NCI-H526 (cell line): ENCODE measurements around the gene LGR4.
A peak's percentile ranks its signal among the peaks of the same experiment; 100 is the strongest.

ENCODE experiments used
- DNase-seq, 2 experiments: peaks; one replicate each; lab custom pipeline; 2025; lab: John Stamatoyannopoulos, UW

The LGR4 gene

DNA sequence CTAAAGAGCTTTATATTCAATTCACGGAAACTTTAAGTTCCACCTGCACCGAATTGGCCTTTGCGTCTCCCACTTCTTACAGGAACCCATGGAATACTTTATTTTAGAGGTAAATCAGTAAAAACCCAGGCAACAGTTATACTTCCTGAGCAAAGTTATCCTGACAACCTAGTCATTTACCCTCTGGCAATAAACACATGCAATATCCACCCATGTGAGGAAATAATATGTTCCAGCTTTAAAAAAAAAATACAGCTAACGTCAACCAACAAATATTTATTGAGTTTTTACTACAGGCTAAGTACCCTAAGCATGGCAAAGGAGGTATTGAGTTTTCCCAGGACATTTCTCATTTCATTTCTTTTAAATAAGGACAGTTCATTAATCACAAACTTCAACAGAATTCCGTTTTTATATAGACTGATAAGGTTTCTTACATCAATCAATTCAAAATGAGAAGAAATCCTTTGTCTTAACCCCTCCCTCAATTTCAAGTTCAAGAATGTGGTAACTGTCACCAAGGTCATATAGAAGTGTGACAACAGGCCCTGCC is 71.2 kb downstream of the LGR4 start:
- DNase-seq = no peak

DNA sequence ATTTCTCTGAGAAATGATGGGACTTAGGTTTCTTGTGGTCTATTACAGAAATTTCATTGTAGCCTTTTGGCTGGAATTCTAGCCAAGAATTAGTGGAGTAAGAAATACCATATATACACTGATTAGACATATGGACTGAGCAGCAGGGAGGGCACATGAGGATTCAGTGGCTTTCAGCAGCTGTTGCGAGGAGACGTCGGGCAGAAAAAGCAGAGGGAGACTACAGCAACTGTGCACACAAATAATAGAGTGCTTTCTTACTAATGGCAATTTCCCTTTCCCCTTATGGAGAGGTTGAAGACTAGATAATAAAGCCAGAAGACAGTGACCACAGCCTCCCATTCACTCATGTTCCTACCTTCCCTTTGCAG is 74.2 kb downstream of the LGR4 start:
- no peak for DNase-seq

DNA sequence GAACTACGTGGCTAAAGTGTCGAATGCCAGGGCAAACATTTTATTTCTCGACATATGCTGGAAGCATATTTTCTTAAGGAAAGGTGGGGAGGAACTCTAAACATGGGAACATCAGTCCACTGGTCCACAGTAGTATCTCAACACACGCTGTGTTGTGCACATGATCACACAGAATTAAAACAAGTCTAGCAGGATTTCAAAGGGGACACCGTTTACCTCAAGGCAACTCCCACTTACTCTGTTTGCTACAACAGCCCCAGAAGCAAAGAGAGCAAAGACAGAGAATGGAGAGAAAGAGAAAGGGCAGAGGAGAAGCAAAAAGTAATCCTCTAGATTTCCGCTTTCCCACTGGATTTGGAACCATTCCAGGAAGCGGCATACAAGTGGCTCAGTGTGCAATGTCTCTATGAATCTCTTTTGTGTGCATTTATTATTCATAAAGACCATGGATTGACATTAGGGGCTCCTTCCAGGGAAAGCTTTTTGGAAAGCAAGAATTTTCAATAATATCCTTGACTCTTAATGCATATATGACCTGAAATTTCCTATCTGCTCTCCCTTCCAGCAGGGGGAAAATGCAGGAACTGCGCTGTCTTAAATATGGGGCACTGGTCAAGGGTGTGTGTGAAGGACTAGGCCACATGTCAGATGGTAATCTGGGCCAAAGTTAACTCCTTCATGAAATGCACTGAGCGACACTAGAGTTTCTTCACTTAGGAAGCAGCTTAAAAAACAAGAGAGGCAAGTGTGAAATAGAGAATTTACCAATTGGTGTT is 74.8 kb downstream of the LGR4 start:
- no peak for DNase-seq

DNA sequence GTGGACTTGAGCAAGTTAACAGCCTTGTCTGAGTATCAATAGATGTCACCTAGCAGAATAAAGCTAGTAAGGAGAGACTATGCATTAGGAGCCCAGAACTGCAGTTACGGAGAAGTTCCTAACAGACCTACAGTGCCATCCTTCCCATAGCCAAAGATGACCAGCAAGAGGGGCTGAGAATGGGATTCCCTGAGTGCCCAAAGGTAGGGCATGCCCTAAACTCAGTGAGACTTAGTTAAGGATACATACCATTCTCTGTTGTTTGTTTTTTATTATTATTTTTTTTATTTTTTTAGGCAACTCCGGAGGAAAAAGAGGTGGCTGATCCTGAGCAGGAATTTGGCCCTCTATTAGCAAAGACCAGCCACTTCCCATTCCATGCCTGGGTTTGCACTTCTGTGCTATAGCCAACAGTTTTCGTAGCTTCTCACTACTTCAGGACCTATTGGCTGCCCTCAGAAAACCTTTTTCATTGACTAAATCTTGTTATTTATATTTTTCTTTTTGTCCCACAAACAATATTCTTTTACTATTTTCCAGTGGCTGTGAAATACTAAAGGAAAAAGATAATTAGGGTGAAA is 76.2 kb downstream of the LGR4 start:
- no peak for DNase-seq

DNA sequence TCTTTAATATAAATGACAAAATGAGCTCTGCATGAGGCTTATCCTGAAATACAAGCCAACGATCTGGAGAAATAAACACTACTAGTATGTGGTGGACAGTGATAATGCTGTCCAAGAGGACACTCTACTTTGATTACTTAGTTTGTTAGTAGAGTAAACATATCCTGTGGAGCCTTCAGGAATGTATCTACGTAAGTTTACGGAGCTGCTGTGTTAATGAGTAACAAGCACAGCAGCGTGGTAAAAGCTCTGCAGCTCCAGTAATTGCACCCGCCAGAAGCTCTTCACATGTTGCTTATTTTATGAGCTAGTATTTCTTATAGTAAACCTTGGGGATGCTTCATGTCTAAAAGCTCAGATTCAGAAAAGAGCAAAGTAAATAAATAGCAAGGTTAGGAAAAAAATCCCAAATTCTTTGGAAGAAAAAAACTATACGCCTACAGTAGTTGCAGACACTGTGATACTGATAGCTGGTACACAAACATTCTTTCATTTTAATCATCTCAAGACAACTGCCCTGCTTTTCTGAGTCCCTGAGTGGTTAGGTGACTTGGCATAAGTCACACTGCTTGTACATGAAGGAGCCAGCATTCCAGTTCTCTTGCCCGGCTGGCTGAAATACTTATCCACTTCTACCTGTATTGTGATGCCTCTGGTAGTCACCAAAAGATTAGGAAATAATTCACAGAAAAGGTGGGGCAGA is 76.9 kb downstream of the LGR4 start:
- peak; percentile 32 to 57 for DNase-seq

DNA sequence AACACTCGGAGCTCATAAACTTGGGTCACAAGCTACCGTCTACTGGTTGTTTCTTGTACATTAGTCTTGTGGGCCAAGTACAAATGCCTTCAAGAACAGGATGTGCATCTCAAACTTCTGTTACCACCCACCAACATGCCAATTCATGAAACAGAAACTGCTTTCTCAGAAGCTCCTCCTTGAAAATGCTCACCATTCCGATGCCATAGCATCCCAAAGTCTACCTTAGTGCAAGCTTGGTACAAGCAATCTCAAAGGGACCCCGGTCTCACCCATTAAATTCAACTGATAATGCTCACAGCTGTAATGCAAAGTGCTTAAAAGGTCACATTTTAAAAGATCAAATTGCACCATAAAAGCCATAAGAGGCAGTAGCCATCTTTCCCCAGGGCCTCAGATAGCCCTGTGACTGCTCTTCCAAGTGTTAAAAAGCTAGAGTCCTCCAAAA is 77.8 kb downstream of the LGR4 start:
- DNase-seq = peak in 1 of 2 experiments; percentile 21

DNA sequence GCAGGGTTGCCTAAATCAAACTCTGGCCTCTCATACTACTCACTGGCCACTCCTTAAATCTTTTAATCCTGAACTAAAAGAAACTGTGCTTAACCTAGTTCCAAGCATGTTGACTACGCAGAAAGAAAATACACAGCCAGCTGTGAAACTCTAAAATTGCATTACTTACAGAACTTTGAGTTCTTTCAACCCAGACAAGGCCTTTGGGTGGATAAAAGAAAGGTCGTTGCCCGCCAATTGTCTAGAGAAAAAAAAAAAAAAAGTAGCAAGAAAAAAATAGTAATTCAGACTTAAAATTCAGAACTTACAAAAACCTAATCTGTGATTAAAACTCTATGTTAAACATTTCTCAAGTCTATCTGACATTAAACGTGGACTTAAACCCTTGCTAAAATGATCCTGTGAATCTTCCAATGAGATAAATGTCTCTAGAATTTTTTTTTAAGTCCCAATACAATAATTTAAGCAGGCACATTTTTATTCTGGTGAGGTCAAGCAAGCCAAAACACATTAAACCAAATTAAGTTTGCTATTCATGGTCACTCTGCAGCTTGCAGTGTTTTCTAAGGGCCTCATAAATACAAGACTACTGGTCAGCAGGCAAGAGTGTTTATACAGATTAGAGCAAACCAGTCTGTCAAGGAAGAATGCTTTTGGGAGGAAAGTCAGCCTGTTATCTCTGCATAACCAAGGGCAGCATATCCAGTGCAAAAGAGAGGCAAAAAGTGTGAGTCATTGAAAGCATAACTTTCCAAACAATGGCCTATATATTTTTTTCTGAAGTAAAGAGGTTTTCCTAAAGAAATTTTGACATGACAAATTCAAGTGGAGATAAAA is 80.1 kb downstream of the LGR4 start:
- DNase-seq = no peak

DNA sequence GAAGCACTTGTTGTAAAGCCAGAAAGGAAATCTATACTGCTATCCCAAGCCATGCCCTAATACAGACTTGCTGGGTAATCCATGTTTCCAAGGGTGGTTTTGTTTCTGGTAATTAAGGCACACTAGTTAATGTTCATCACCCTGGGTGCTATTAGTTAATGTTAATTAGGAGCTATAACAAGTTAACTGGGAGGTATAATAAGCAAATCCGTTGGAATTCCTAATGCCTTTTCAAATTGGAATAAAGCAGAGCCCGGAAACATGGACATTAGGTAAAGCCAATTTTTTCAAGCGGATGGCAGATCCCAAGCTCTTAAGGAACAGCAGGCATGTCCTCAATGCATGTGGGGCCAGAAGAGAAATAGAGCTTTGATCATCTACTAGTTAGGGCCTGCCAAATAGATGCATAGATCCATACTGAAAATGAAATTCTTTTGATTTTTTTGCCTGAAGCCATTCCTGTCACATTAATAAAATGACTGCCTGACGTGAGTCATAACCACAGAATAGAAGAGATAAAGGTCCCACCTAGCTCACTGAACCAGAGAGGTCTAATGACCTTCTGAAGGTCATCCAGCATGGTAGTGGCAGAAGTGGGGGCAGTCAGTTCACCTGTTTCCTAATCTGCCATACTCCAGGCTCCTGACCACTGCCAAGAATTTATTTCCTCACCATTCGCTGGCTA is 81.1 kb downstream of the LGR4 start:
- DNase-seq = no peak

DNA sequence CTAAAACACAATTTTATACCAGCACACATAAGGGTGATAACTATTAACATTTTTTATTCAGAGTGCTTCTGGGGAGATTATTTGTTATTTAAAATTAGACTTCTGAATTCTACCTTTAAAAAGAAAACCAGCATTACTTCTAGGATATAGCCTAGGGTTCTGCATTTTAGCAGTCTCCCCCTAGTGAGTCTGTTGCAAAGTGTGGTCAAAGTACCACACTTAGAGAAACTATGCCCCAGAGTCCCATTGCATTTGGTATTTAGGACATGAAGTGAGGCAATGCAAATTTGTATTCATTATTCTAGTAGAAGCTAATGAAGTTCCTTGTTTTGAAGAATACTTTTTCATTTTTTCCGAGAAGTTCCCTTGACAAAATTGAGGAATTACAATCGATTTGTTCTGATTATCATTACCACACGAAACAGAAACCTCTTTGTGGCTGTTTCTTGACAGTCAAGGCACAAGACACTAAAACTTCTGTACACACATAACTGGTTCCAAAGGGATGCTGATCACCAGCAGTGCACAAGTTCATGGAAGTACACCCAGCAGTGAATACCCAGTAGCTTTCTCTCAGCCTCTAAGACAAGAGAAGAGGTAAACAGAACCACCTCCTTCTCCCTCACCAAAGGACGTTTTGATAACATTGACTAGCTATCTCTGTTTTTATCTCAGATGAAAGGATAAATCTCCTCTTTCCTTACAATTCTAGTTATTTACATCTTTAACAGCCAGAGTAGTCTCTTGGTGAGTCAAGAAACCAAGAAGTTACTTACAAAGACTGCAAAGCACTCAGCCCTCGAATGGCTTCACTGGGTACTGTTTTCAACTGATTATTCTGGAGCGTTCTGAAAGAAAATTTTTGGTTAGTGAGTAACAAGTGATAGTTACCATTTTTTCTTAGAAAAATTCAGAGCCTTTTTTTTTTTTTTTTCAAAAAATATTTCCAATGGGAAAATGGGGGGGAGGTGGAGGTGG is 82.0 kb downstream of the LGR4 start:
- DNase-seq = peak in 1 of 2 experiments; percentile 6

DNA sequence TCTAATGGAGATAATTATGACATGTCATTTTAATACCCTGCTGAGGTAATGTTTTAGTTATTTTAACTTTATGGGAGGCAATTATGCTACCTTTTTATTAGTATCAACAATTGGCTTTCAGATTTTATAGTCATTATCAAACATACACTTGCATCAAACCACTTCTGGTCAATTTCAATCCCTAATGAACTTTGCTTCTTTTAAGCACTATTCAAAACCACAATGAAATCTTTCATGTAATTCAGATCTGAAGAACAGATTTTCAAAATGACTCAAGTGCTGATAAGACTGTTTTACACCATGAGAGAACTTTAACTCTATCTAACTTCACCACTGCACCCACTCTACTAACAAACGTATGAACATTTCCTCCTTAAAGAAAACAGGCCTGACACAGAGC is 83.7 kb downstream of the LGR4 start:
- DNase-seq = no peak

DNA sequence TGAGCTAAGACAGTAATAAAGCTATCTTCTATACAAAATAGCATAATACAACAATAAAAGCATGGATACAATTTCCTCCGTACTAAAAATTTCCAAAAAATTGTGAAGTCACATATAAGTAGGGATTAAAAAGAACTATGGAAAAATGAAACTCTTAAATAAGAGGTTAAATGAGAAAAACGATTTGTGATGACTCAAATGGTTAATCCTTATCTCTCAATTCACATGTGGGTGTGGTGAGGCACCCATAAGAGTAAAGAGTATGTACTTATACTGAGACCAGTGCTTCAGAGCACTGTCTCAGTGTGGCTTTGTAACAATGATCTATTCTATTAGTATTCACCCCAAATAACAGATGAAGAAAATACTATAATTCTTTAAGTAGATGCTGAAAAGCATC is 84.6 kb downstream of the LGR4 start:
- DNase-seq = no peak

DNA sequence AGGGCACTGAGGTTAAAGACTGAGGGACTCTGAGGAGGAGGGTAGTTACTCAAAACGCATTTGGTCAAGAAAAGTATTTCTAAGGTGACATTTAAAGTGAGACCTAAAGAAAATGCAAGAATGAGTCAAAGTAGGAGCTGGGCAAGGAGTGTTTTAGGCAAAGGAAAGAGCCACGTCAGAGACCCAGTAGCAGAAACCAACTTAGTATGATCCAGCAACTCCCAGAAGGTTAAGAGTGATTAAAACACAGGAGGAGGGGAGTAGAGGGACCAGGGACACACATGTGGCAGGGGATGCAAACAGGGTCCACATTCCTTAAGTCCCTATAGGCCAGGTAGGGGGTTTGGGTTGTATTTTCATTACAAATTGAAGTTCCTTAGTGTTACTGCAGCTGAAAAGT is 85.2 kb downstream of the LGR4 start:
- no peak for DNase-seq

DNA sequence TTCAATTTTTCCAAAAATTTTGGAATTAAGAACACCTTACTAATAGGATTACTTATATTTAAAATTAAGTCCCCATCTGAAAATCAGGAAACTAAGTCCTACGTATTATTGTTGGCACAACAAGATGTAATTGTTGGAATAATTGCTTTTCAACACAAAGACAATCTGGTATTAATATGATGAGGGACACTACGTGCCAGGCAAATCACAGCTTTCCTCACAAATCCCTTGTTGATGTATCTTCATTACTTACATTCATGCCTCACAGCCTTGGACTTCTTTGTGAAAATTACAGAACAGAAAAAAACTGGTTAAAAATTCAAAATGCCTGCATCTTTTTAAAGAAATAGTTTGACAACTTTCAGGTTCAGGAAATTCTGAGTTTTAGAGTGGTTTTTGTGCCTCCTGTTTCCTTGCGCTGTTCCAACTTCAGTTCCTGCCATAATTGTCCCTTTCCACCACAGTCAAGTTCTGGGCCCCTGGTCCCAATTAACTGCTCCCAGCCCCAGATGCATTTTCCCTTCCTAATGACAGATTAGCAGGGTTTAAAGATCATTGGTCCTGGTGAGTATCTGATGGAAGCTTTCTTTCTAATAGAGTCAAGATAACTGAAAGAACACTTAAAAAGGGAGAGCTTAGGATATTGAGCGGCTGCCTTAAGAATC is 86.3 kb downstream of the LGR4 start:
- no peak for DNase-seq

DNA sequence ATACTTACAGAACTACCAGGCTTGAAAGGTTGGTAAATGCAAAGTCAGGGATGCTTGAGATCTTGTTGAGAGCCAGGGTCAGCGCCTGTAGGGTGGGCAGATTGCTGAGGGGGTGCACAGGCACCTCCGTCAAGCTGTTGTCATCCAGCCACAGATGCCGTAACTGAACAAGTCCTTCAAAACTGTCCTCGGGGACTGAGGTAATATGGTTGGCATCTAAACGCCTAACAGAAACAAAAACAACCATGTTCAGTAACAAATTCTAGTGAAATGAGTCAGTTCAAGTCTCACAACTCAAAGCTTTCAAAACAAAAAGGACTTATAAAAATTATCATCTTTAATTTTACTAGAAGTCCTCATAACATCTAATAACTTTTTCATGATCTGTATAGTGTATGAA is 87.3 kb downstream of the LGR4 start:
- DNase-seq = no peak

DNA sequence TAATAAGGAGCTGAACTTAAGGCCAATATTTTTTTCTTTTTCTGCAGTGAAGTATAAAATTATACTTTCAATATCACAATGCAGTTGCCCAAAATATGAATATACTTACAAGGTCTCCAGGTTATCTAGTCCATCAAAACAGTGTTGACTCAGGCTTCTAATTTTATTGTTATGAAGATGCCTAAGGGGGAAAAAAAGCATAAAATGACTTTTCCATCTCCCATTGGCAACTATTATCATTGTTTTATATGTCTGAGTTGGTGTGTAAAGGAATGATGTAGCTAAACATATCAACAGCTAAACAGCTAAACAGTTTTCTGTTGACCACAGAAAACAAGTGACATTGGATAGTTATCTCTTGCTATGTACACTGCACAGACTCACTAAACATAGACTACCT is 88.4 kb downstream of the LGR4 start:
- no peak for DNase-seq

DNA sequence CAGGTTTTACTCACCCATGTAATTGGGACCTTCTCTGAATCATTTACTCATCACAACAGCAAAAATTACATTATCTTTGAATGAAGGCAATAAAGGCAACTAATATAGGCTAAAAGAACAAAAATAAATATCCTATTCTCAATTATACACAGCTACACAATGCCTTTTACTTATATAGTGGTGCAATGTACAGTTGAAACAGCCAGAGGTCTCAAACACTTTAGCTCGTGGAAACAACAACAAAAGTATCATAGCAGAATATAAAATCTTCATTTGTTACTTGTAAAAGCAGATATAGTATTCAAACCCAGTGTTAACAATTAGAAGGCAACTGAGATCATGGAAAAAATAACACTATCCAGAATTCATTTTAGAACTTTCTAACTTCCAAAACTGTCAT is 88.9 kb downstream of the LGR4 start:
- DNase-seq = no peak

DNA sequence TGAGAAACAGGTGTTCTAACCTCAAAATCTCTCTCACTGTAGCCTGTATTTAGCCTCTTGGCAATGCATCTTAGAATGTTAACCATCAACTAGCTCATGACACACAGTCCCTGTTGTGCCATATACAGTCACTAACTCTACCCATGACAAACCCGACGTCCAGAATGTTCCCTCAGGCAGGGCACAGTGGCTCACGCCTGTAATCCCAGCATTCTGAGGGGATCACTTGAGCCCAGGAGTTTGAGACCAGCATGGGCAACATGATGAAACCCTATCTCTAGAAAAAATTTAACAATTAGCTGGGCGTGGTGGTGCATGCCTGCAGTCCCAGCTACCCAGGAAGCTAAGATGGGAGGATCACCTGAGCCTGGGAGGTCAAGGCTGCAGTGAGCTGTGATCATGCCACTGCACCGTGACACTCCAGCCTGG is 91.3 kb downstream of the LGR4 start:
- DNase-seq = no peak

DNA sequence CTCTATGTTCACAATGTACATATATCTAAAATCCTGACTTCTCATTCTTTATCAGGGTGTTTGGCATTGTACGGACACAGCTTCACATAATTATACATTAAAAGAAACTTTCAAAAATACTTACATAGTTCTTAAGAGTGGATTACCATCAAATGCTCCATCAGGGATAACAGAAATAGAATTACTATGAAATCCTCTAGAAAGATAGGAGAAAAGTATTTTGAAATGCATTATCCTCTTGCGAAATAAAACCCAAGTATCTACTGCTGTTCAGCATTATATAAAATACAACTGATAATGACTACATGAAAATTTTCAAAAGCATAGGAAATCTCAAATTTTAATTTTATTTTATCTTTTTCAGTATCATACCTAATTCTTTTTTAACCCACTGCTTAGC is 91.8 kb downstream of the LGR4 start:
- DNase-seq = no peak

DNA sequence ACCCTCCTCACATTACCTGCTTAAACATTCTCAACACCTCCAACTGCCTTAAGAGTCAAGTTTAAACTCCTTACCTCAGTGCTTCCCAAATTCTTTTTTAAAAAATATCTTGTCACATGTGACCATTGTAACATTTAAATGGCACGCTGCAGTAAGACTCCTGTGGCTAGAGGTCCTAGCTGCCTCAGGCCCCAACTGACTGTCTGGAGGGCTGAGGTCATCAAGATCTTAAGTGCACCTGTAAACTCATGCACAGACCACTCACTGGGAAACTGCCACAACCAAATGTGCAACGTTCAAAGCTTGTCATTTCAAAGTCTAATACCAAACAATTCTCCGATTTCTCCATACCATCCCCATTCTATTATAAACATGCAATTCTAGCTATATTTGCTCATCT is 93.1 kb downstream of the LGR4 start:
- DNase-seq = no peak

DNA sequence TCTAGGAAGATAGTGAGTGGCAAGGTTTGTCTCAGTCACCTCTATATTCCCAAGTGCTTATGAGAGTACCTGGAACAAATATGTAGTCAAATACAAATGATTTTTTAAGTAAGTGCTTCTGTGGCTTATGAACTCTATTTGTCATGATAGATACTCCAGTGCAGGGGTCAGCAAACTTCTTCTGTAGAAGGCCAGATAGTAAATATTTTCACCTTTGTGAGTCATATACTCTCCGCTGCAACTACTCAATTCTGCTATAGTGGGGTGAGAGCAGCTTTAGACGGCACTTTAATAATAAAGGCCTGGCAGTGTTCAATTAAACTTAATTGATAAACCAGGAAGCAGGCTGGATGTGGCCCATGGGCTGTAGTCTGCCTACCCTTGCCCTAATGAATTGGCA is 97.2 kb downstream of the LGR4 start:
- no peak for DNase-seq
